ENCODE results near the gene EIF6.

GRCh38 chr20:35279533-35280174 is 4.9 kb downstream of the EIF6 start:
- TF ChIP-seq ZNF274 (IDR thresholded peaks at IDR 0.05; ENCODE audit: low read depth, low read length) (no peak), YY1 (IDR thresholded peaks at IDR 0.05; ENCODE audit: insufficient read depth, insufficient read length) (no peak)

Measured in NT2/D1 (cell line).